SJCRH30 (cell line): Measurements from ENCODE around the gene DCDC2C. TPM values are rescaled to one million over a fixed set of nuclear protein-coding genes. Genes with fewer than 3 reads are reported as not detected.
A peak's percentile ranks its signal among the peaks of the same experiment; 100 is the strongest.

Experiments
- DNase-seq, 2 experiments: peaks; one replicate each; pipeline ENCODE4 v3.0.0-alpha.2; 2015 to 2020
- H3K27ac ChIP-seq: fragments of 250-450 bp; sonication (Bioruptor Pico); 2 replicates; pipeline ENCODE4 v1.5.1; 2020; ENCODE audit warnings: mild to moderate bottlenecking, moderate library complexity
- H3K27me3 ChIP-seq: fragments of 250-450 bp; sonication (Bioruptor Pico); 2 replicates; pipeline ENCODE4 v1.5.1; 2020; ENCODE audit warnings: mild to moderate bottlenecking, moderate library complexity
- H3K36me3 ChIP-seq: fragments of 250-450 bp; sonication (Bioruptor Pico); 2 replicates; pipeline ENCODE4 v1.5.1; 2020; ENCODE audit warnings: mild to moderate bottlenecking, moderate library complexity
- H3K4me1 ChIP-seq: fragments of 250-450 bp; sonication (Bioruptor Pico); 2 replicates; pipeline ENCODE4 v1.5.1; 2020; ENCODE audit warnings: mild to moderate bottlenecking, moderate library complexity
- H3K4me3 ChIP-seq: fragments of 250-450 bp; sonication (Bioruptor Pico); 2 replicates; pipeline ENCODE4 v1.5.1; 2020; ENCODE audit warnings: mild to moderate bottlenecking, moderate library complexity
- H3K9me3 ChIP-seq: fragments of 250-450 bp; sonication (Bioruptor Pico); replicated peaks from 2 replicates; pipeline ENCODE4 v1.5.1; 2020; ENCODE audit warnings: mild to moderate bottlenecking, moderate library complexity
- total RNA-seq: library from RNA; depleted of rRNA; stranded (reverse); fragments of >200 nt; shearing (Covaris generic); gene quantifications from 2 replicates; pipeline ENCODE4 v1.2.3, GENCODE V29; 2014

Gene DCDC2C
- total RNA-seq, 1 experiment from 2014 or later = not detected

GRCh38 chr2:3739313-3739712 lies 35.9 kb downstream of the DCDC2C start:
- Histone ChIP-seq H3K27ac (no peak overlapping the region), H3K27me3 (peaks cover 10% of the 10 kb centered on the region; the same call in 1 of the 2 replicates), H3K4me3 (no peak overlapping the region), H3K9me3 (no peaks in the 10 kb centered on the region), H3K4me1 (no peaks in the 10 kb centered on the region), H3K36me3 (no peaks in the 10 kb centered on the region)
- DNase-seq = no peak

GRCh38 chr2:3741396-3741795 lies 38.0 kb downstream of the DCDC2C start:
- Histone ChIP-seq H3K4me1 (no peaks in the 10 kb centered on the region), H3K9me3 (no peaks in the 10 kb centered on the region), H3K27ac (no peak overlapping the region), H3K27me3 (peaks cover 10% of the 10 kb centered on the region; the same call in 1 of the 2 replicates), H3K36me3 (no peaks in the 10 kb centered on the region), H3K4me3 (no peak overlapping the region)
- DNase-seq = no peak

- Histone ChIP-seq H3K9me3 (no peaks in the 10 kb centered on the region), H3K4me3 (no peak overlapping the region), H3K36me3 (no peaks in the 10 kb centered on the region), H3K27ac (no peak overlapping the region), H3K27me3 (peaks cover 4% of the 10 kb centered on the region; the same call in 1 of the 2 replicates), H3K4me1 (no peaks in the 10 kb centered on the region)
- DNase-seq = no peak
These were observed 38.7 kb downstream of the DCDC2C start for GRCh38 chr2:3741867-3742602.

GRCh38 chr2:3742743-3743508 lies 39.6 kb downstream of the DCDC2C start:
- H3K27ac ChIP-seq = no peak overlapping the region
- no peaks in the 10 kb centered on the region for H3K4me1 ChIP-seq
- no peaks in the 10 kb centered on the region for H3K36me3 ChIP-seq
- peaks cover 4% of the 10 kb centered on the region; the same call in 1 of the 2 replicates for H3K27me3 ChIP-seq
- no peaks in the 10 kb centered on the region for H3K9me3 ChIP-seq
- no peak for DNase-seq
- no peak overlapping the region for H3K4me3 ChIP-seq

GRCh38 chr2:3743951-3744555 lies 40.7 kb downstream of the DCDC2C start:
- Histone ChIP-seq H3K36me3 (no peaks in the 10 kb centered on the region), H3K4me3 (no peak overlapping the region), H3K27me3 (peaks cover 1% of the 10 kb centered on the region; the same call in 1 of the 2 replicates), H3K27ac (no peak overlapping the region), H3K9me3 (no peaks in the 10 kb centered on the region), H3K4me1 (no peaks in the 10 kb centered on the region)
- DNase-seq = no peak

GRCh38 chr2:3745920-3746319 lies 42.5 kb downstream of the DCDC2C start:
- Histone ChIP-seq H3K27me3 (peaks cover 11% of the 10 kb centered on the region), H3K27ac (no peak overlapping the region), H3K36me3 (no peaks in the 10 kb centered on the region), H3K9me3 (no peaks in the 10 kb centered on the region), H3K4me3 (no peak overlapping the region), H3K4me1 (no peaks in the 10 kb centered on the region)
- peak in 1 of 2 experiments; percentile 14 for DNase-seq

- no peak overlapping the region for H3K27ac ChIP-seq
- no peaks in the 10 kb centered on the region for H3K36me3 ChIP-seq
- no peaks in the 10 kb centered on the region for H3K4me1 ChIP-seq
- no peaks in the 10 kb centered on the region for H3K9me3 ChIP-seq
- no peak for DNase-seq
- no peak overlapping the region for H3K4me3 ChIP-seq
- peaks cover 15% of the 10 kb centered on the region for H3K27me3 ChIP-seq
These were observed 43.8 kb downstream of the DCDC2C start for GRCh38 chr2:3747032-3747654.

GRCh38 chr2:3747826-3748225 lies 44.5 kb downstream of the DCDC2C start:
- no peaks in the 10 kb centered on the region for H3K36me3 ChIP-seq
- no peak for DNase-seq
- H3K9me3 ChIP-seq = no peaks in the 10 kb centered on the region
- peaks cover 15% of the 10 kb centered on the region for H3K27me3 ChIP-seq
- H3K27ac ChIP-seq = no peak overlapping the region
- H3K4me1 ChIP-seq = no peaks in the 10 kb centered on the region
- no peak overlapping the region for H3K4me3 ChIP-seq

GRCh38 chr2:3749201-3749600 lies 45.8 kb downstream of the DCDC2C start:
- H3K4me1 ChIP-seq = no peaks in the 10 kb centered on the region
- no peak for DNase-seq
- H3K9me3 ChIP-seq = no peaks in the 10 kb centered on the region
- no peak overlapping the region for H3K27ac ChIP-seq
- peaks cover 15% of the 10 kb centered on the region for H3K27me3 ChIP-seq
- no peaks in the 10 kb centered on the region for H3K36me3 ChIP-seq
- H3K4me3 ChIP-seq = no peak overlapping the region

GRCh38 chr2:3751251-3751650 lies 47.9 kb downstream of the DCDC2C start:
- H3K27me3 ChIP-seq = peaks cover 15% of the 10 kb centered on the region
- H3K9me3 ChIP-seq = no peaks in the 10 kb centered on the region
- no peak overlapping the region for H3K4me3 ChIP-seq
- H3K36me3 ChIP-seq = no peaks in the 10 kb centered on the region
- H3K4me1 ChIP-seq = no peaks in the 10 kb centered on the region
- no peak for DNase-seq
- no peak overlapping the region for H3K27ac ChIP-seq

GRCh38 chr2:3751806-3752205 lies 48.4 kb downstream of the DCDC2C start:
- Histone ChIP-seq H3K36me3 (no peaks in the 10 kb centered on the region), H3K4me3 (no peak overlapping the region), H3K4me1 (no peaks in the 10 kb centered on the region), H3K9me3 (no peaks in the 10 kb centered on the region), H3K27ac (no peak overlapping the region), H3K27me3 (peaks cover 15% of the 10 kb centered on the region)
- no peak for DNase-seq

GRCh38 chr2:3752376-3752775 lies 49.0 kb downstream of the DCDC2C start:
- Histone ChIP-seq H3K9me3 (no peaks in the 10 kb centered on the region), H3K4me1 (no peaks in the 10 kb centered on the region), H3K27me3 (peaks cover 15% of the 10 kb centered on the region), H3K27ac (no peak overlapping the region), H3K36me3 (no peaks in the 10 kb centered on the region), H3K4me3 (no peak overlapping the region)
- DNase-seq = no peak

- Histone ChIP-seq H3K9me3 (no peaks in the 10 kb centered on the region), H3K4me3 (no peak overlapping the region), H3K4me1 (no peaks in the 10 kb centered on the region), H3K36me3 (no peaks in the 10 kb centered on the region), H3K27me3 (peaks cover 17% of the 10 kb centered on the region), H3K27ac (no peak overlapping the region)
- no peak for DNase-seq
These were observed 50.2 kb downstream of the DCDC2C start for GRCh38 chr2:3753561-3753960.

GRCh38 chr2:3754280-3754679 lies 50.9 kb downstream of the DCDC2C start:
- H3K36me3 ChIP-seq = no peaks in the 10 kb centered on the region
- H3K4me1 ChIP-seq = no peaks in the 10 kb centered on the region

GRCh38 chr2:3754795-3755194 lies 51.4 kb downstream of the DCDC2C start:
- peaks cover 9% of the 10 kb centered on the region for H3K27me3 ChIP-seq
- no peak overlapping the region for H3K27ac ChIP-seq
- no peaks in the 10 kb centered on the region for H3K36me3 ChIP-seq
- no peaks in the 10 kb centered on the region for H3K9me3 ChIP-seq
- no peak overlapping the region for H3K4me3 ChIP-seq
- no peak for DNase-seq
- H3K4me1 ChIP-seq = no peaks in the 10 kb centered on the region

More at GRCh38 chr2:3754280-3754679, 50.9 kb downstream of the DCDC2C start:
- Histone ChIP-seq H3K4me3 (no peak overlapping the region), H3K9me3 (no peaks in the 10 kb centered on the region), H3K27ac (no peak overlapping the region), H3K27me3 (peaks cover 13% of the 10 kb centered on the region)
- no peak for DNase-seq
